RKO (cell line): ENCODE measurements around the gene TMC4.
"Not testable (repeated sequence)": the region's sequence is repeated elsewhere in the genome, so short reads cannot be mapped to it uniquely, and the experiment has no call there.

ENCODE experiments used
- DNase-seq: peaks from one replicate; pipeline ENCODE4 v3.0.0-alpha.2; 2016; ENCODE audit warnings: low spot score

TMC4 gene

GRCh38 chr19:54172471-54173358, at the start of gene TMC4:
Gene TMC4, minus strand, starts transcription at chr19:54173160. Its CDS starts 43 bp downstream, at chr19:54173117.
- no peak for DNase-seq

DNA sequence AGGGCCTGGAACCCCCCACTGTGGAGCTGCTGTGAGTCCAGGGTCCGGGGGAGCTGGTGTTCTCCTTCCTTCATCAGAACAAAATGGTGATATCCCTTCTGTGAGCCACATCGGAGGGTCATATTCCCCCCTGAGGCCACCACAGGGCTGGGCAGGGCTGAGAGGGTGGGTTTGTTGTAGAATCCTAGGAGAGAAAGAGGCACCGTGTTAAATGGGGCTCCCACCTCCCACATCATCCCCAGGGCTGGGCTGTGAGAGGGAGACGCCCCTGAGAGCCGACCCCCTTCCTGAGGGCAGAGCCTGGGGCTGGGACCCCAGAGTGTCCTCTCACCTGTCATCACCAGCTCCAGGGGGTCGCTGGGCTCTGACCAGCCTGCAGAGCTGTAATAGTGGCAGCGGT, 49.0 kb upstream of the TMC4 start:
- not testable (repeated sequence) for DNase-seq

GRCh38 chr19:54219702-54220101, 46.7 kb upstream of the TMC4 start:
- not testable (repeated sequence) for DNase-seq

GRCh38 chr19:54218960-54219661, 46.2 kb upstream of the TMC4 start:
- no peak for DNase-seq

GRCh38 chr19:54218259-54218658, 45.3 kb upstream of the TMC4 start:
- DNase-seq: no peak

DNA sequence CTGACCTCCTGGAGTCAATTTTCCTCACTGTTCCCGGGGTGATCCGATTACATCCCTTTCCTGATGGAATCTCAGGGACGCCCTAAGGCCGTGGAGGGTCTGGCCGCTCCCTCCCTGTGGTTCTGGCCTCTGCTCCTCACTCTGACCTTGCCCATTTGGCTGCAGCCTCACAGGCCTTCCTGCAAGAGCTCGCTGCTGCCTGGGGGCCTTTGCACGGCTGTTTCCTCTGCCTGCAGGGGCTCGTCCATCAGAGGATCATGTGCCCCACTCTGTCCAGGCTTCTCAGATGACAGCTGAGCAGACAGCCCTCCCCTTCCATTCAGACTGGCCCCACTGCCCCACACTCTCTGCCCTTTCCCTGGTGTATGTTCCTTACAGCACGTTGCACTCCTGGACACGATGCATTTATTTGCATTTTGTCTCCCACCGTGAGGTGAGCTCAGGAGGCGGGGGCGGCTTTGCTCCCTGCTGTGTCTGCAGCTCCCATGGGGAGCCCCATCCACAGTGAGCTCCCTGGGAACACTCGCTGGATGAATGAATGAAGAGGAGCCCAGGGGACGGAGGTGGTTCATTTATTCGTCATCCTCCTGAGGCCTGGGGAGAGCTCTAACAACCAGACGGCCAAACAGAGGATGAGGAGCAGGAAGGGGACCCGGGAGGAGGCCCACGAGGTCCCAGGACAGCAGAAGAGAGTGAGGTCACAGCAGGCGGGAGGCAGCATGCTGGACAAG, 44.7 kb upstream of the TMC4 start:
- DNase-seq: not testable (repeated sequence)

- no peak for DNase-seq
Measured at GRCh38 chr19:54216869-54217268, 43.9 kb upstream of the TMC4 start.

GRCh38 chr19:54214734-54215133, 41.8 kb upstream of the TMC4 start:
- DNase-seq: not testable (repeated sequence)

GRCh38 chr19:54214217-54214616, 41.3 kb upstream of the TMC4 start:
- not testable (repeated sequence) for DNase-seq

DNA sequence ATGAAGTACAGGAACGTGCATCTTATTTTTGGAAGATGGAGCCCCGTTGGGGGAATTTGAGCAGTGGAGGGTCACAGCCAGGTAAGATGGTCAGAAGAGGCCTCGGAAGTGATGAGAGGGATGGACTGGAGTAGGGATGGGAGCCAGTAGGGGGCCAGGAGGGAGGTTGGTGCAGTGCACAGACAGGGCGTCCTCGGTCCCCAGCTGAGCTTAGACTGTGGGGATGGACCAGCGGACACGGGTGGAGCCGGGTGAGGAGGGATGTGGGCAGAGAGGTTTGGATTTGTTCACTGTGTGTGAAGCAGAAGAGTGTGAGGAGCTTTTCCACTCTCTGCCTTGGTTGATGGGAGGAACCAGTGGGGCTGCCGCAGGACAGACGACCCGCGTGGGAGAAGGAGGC, 38.3 kb upstream of the TMC4 start:
- DNase-seq: no peak

GRCh38 chr19:54209811-54210494, 37.0 kb upstream of the TMC4 start:
- DNase-seq: peak; percentile 81

DNA sequence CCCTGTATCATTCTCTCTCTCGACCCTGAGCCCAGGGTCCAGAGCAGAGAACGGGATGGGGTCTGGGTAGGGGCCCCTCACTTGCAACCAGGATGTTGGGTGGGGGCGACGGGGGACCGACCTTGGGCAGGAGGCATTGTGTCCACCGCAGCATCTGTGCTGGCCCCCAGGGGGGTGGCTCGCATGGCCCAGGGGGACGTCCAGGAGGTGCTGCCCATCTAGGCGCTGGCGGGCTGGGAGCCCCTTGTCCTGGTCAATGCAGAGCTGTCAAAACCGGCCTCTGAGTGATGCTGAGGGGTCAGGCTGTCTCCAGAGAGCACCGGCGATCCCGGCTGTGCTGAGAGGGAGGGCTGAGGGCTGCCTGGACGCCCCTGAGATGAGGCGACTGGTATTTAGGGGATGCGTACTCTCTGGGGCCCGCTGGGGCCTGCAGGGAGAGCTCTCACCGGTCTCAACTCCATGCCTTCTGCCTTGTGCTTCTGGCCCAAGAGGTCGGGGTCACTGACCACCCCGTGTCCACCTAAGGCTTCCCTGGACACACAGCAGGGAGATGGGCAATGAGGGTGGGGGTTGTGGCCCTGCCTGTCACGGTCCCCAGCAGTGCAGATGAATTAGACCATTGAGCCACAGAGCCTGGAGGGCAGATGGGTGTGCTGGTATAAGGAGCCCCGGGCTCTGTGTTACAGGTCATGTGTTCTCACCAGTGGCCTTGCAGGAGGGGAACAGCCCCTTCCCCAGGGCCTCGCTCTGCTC, 36.3 kb upstream of the TMC4 start:
- no peak for DNase-seq

DNA sequence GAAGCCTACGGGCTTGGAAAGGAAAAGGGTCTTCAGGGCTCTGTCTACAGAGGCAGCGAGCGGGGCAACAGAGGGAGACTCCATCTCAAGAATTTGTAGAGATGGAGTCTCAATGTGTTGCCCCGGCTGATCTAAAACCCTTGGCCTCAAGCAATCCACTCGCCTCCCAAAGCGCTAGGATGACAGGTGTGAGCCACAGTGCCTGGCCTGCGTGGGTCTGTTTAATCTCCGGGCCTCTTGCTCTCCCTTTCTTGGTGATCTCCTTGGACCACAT, 35.8 kb upstream of the TMC4 start:
- peak; percentile 22 for DNase-seq

- DNase-seq: peak; percentile 44
Measured at GRCh38 chr19:54207983-54208783, 35.2 kb upstream of the TMC4 start.

- no peak for DNase-seq
Measured at GRCh38 chr19:54207676-54207982, 34.7 kb upstream of the TMC4 start.

DNA sequence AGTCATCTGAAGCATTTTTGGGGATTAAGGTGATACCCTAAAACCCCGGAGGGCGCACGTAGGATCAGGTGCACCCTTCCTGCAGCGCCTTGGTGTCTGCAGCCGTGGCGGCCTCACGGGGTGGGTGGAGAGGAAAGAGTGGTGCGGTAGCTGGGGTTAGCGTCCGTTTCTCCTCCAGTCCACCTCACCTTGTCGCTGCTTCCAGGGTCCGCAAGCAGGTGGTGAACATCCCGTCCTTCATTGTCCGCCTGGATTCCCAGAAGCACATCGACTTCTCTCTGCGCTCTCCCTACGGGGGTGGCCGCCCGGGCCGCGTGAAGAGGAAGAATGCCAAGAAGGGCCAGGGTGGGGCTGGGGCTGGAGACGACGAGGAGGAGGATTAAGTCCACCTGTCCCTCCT, 34.2 kb upstream of the TMC4 start:
- not testable (repeated sequence) for DNase-seq

- DNase-seq: no peak
Measured at GRCh38 chr19:54206831-54207177, 33.8 kb upstream of the TMC4 start.

GRCh38 chr19:54206030-54206830, 33.3 kb upstream of the TMC4 start:
- no peak for DNase-seq

DNA sequence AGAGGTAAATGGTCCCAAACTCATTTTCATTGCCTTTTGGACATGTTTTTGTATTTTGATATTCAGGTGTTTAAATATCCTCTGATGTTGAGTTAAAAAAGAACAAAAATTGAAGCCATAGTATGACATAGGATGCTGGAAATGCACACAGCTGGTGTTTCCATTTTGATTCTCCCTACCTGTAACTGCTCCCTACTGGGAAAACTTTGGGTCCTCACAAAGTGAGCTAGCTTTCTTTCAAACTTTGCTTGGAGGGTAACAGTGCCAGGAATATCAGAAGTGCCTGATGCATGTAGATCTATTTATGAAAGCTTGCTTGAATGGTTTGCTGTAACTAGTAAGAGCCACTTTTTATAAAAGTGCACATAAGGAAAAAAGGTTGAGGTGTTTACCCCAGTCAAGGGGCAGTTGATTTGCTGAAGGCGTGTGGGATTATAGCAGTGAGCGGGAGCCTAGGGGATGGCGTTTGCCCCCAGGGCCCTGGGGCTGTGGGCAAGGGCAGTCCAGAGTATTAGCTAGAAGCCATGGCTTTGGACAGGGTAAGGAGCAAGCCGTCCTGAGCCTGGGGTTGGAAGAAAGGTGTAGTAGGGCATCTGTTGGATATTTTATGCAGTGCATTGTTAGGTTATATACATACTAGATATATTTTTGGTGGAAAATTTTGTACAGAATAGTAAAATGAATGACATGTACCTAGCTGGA, 32.0 kb upstream of the TMC4 start:
- no peak for DNase-seq
